Measurements from ENCODE around the gene C20orf144.

C20orf144 gene

GRCh38 chr20:33684533-33685327 lies 22.6 kb downstream of the C20orf144 start:
- no peak overlapping the region for H2BK5ac ChIP-seq (ENCODE audit: low read depth, low read length, poor library complexity, severe bottlenecking)
- no peak overlapping the region for H3K27ac ChIP-seq (ENCODE audit: low read length, poor library complexity, severe bottlenecking)
- H3K79me1 ChIP-seq (replicated peaks; ENCODE audit: low read length, poor library complexity, severe bottlenecking) = peaks cover 16% of the 10 kb centered on the region
- no peak overlapping the region for H2BK15ac ChIP-seq (ENCODE audit: low read depth, poor library complexity, severe bottlenecking)
- H3K14ac ChIP-seq (ENCODE audit: low read length in 2 of 2) = no peak overlapping the region
- H4K91ac ChIP-seq (ENCODE audit: low read length) = no peak overlapping the region
- peak overlapping the region; percentile 66 for H2AFZ ChIP-seq (ENCODE audit: low read depth, low read length)
- H3K23ac ChIP-seq (ENCODE audit: low read length in 2 of 2) = no peak overlapping the region
- peak overlapping the region in 1 of 2 experiments; percentile 45 for H2BK12ac ChIP-seq (ENCODE audit: low read length in 2 of 2)
- 37% methylated on average over 10 of the region's 10 CpGs for WGBS
- H3K9ac ChIP-seq (ENCODE audit: low read length) = peak overlapping the region; percentile 81
- H3K9me3 ChIP-seq (ENCODE audit: control insufficient read depth, low read length) = no peaks in the 10 kb centered on the region
- H3K18ac ChIP-seq (ENCODE audit: low read depth in 1 of 2, low read length in 2 of 2) = peak overlapping the region in 1 of 2 experiments; percentile 30
- no peak overlapping the region for H4K8ac ChIP-seq (ENCODE audit: low read length)
- peaks cover 0 to 2% of the 10 kb centered on the region in 2 experiments for H3K36me3 ChIP-seq (ENCODE audit: control insufficient read depth in 1 of 2, insufficient read depth in 2 of 2, low read depth in 1 of 2, low read length in 2 of 2)
- H3K4ac ChIP-seq (ENCODE audit: low read depth in 1 of 2, low read length in 2 of 2) = no peak overlapping the region
- DNase-seq = no peak
- peaks cover 22% of the 10 kb centered on the region for H3K4me1 ChIP-seq (ENCODE audit: control insufficient read depth, insufficient read depth, low read depth, low read length)
- no peaks in the 10 kb centered on the region for H3K27me3 ChIP-seq (ENCODE audit: control insufficient read depth in 1 of 2, insufficient read depth in 1 of 2, low read length in 2 of 2)
- no peak overlapping the region for H2BK120ac ChIP-seq (ENCODE audit: low read depth, low read length)
- no peak overlapping the region for H2AK5ac ChIP-seq (ENCODE audit: low read length, severe bottlenecking)
- H3K4me2 ChIP-seq (ENCODE audit: low read length, poor library complexity, severe bottlenecking) = no peak overlapping the region
- H3K4me3 ChIP-seq (ENCODE audit: insufficient read depth in 1 of 2, low read depth in 1 of 2, low read length in 2 of 2) = peak overlapping the region in 1 of 2 experiments; percentile 80

- Histone ChIP-seq H3K4me2 (ENCODE audit: low read length, poor library complexity, severe bottlenecking) (peak overlapping the region; percentile 94), H3K23ac (ENCODE audit: low read length in 2 of 2) (no peak overlapping the region), H2BK15ac (ENCODE audit: low read depth, poor library complexity, severe bottlenecking) (no peak overlapping the region), H2BK5ac (ENCODE audit: low read depth, low read length, poor library complexity, severe bottlenecking) (no peak overlapping the region), H2BK12ac (ENCODE audit: low read length in 2 of 2) (peak overlapping the region in 1 of 2 experiments; percentile 45), H3K4me1 (ENCODE audit: control insufficient read depth, insufficient read depth, low read depth, low read length) (peaks cover 18% of the 10 kb centered on the region), H3K36me3 (ENCODE audit: control insufficient read depth in 1 of 2, insufficient read depth in 2 of 2, low read depth in 1 of 2, low read length in 2 of 2) (no peaks in the 10 kb centered on the region), H4K91ac (ENCODE audit: low read length) (no peak overlapping the region), H3K14ac (ENCODE audit: low read length in 2 of 2) (no peak overlapping the region), H4K8ac (ENCODE audit: low read length) (no peak overlapping the region), H3K4ac (ENCODE audit: low read depth in 1 of 2, low read length in 2 of 2) (peak overlapping the region in 1 of 2 experiments; percentile 51), H3K18ac (ENCODE audit: low read depth in 1 of 2, low read length in 2 of 2) (peak overlapping the region in 1 of 2 experiments; percentile 49), H3K27ac (ENCODE audit: low read length, poor library complexity, severe bottlenecking) (no peak overlapping the region), H2BK120ac (ENCODE audit: low read depth, low read length) (no peak overlapping the region), H2AFZ (ENCODE audit: low read depth, low read length) (peak overlapping the region; percentile 67), H3K79me1 (replicated peaks; ENCODE audit: low read length, poor library complexity, severe bottlenecking) (peaks cover 11% of the 10 kb centered on the region), H2AK5ac (ENCODE audit: low read length, severe bottlenecking) (no peak overlapping the region), H3K4me3 (ENCODE audit: insufficient read depth in 1 of 2, low read depth in 1 of 2, low read length in 2 of 2) (peak overlapping the region; percentile 65 to 80), H3K27me3 (ENCODE audit: control insufficient read depth in 1 of 2, insufficient read depth in 1 of 2, low read length in 2 of 2) (no peaks in the 10 kb centered on the region), H3K9me3 (ENCODE audit: control insufficient read depth, low read length) (no peaks in the 10 kb centered on the region), H3K9ac (ENCODE audit: low read length) (peak overlapping the region; percentile 81)
- 2% methylated on average over 19 of the region's 53 CpGs for WGBS
- peak; percentile 21 for DNase-seq
These were observed 23.4 kb downstream of the C20orf144 start for GRCh38 chr20:33685328-33686099.

GRCh38 chr20:33686100-33686983 lies 24.2 kb downstream of the C20orf144 start, which contains the start of gene E2F1:
TSS of gene E2F1 (minus strand) at chr20:33686385. CDS start at chr20:33686264, 121 bp downstream.
- Histone ChIP-seq H3K4me2 (ENCODE audit: low read length, poor library complexity, severe bottlenecking) (peak within 1 kb of the TSS; percentile 94), H3K27ac (ENCODE audit: low read length, poor library complexity, severe bottlenecking) (no peak within 1 kb of the TSS), H3K79me1 (replicated peaks; ENCODE audit: low read length, poor library complexity, severe bottlenecking) (peaks cover 11% of the 10 kb centered on the region), H3K23ac (ENCODE audit: low read length in 2 of 2) (no peak within 1 kb of the TSS), H3K27me3 (ENCODE audit: control insufficient read depth in 1 of 2, insufficient read depth in 1 of 2, low read length in 2 of 2) (no peaks in the 10 kb centered on the region), H3K18ac (ENCODE audit: low read depth in 1 of 2, low read length in 2 of 2) (peak within 1 kb of the TSS; percentile 49 to 82), H2BK120ac (ENCODE audit: low read depth, low read length) (no peak within 1 kb of the TSS), H2BK12ac (ENCODE audit: low read length in 2 of 2) (peak within 1 kb of the TSS; percentile 44 to 45), H4K91ac (ENCODE audit: low read length) (no peak within 1 kb of the TSS), H3K9ac (ENCODE audit: low read length) (peak within 1 kb of the TSS; percentile 81), H4K8ac (ENCODE audit: low read length) (peak within 1 kb of the TSS; percentile 78), H2BK15ac (ENCODE audit: low read depth, poor library complexity, severe bottlenecking) (peak within 1 kb of the TSS; percentile 36), H2AK5ac (ENCODE audit: low read length, severe bottlenecking) (no peak within 1 kb of the TSS), H3K36me3 (ENCODE audit: control insufficient read depth in 1 of 2, insufficient read depth in 2 of 2, low read depth in 1 of 2, low read length in 2 of 2) (no peaks in the 10 kb centered on the region), H3K4me1 (ENCODE audit: control insufficient read depth, insufficient read depth, low read depth, low read length) (peaks cover 21% of the 10 kb centered on the region), H3K14ac (ENCODE audit: low read length in 2 of 2) (no peak within 1 kb of the TSS), H3K9me3 (ENCODE audit: control insufficient read depth, low read length) (no peaks in the 10 kb centered on the region), H3K4ac (ENCODE audit: low read depth in 1 of 2, low read length in 2 of 2) (peak within 1 kb of the TSS in 1 of 2 experiments; percentile 51), H3K4me3 (ENCODE audit: insufficient read depth in 1 of 2, low read depth in 1 of 2, low read length in 2 of 2) (peak within 1 kb of the TSS; percentile 65 to 80), H2AFZ (ENCODE audit: low read depth, low read length) (peak within 1 kb of the TSS; percentile 67), H2BK5ac (ENCODE audit: low read depth, low read length, poor library complexity, severe bottlenecking) (no peak within 1 kb of the TSS)
- peak; percentile 94 for DNase-seq
- 5% methylated on average over 80 of the region's 101 CpGs for WGBS

Data from mesenchymal stem cell (in vitro differentiated cells and primary cell).